22Rv1 (cell line): ENCODE data around the gene CLEC16A.

ENCODE experiments used
- ZFX ChIP-seq: fragments of 450-650 bp; IDR thresholded peaks from 2 replicates; pipeline ENCODE4 v1.6.1; 2017; ENCODE audit warnings: antibody characterized with exemption, borderline replicate concordance
- TF ChIP-seq, protein P1 (sequence below): fragments of 450-650 bp; IDR thresholded peaks from 2 replicates; pipeline ENCODE4 v1.5.1; 2017; ENCODE audit warnings: mild to moderate bottlenecking

DNA sequence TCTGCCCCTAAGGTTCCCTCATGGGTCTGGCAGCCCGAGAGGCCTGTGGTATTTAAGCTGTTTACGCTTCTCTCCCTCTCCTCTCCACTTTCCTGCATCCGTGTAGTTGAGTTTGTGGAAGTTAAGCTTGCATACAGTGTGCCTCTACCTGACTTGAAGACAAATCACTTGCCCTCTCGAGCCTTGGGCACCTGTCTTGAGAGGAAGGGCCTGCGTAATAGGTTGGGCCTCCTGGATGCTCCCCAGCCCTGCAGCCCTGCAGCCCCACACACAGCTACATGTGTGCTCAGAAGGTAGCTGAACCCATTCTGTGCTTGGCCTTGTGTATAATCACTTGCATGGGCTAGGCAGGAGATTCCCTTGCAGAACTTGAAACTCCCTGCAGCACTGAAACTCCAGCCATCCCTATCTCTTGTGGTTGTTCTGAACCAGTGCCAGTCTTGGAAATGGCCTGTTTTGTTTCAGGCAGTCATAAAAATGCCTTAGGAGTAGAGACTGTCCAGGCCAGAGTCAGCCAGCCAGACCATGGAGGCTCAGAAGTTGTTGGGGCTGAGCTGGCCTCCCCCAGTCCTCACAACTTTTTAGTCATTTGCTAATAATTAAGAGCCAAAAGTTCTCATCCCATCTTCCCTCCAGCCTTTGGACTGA is 134.6 kb downstream of the CLEC16A start:
- TF ChIP-seq, protein P1, sequence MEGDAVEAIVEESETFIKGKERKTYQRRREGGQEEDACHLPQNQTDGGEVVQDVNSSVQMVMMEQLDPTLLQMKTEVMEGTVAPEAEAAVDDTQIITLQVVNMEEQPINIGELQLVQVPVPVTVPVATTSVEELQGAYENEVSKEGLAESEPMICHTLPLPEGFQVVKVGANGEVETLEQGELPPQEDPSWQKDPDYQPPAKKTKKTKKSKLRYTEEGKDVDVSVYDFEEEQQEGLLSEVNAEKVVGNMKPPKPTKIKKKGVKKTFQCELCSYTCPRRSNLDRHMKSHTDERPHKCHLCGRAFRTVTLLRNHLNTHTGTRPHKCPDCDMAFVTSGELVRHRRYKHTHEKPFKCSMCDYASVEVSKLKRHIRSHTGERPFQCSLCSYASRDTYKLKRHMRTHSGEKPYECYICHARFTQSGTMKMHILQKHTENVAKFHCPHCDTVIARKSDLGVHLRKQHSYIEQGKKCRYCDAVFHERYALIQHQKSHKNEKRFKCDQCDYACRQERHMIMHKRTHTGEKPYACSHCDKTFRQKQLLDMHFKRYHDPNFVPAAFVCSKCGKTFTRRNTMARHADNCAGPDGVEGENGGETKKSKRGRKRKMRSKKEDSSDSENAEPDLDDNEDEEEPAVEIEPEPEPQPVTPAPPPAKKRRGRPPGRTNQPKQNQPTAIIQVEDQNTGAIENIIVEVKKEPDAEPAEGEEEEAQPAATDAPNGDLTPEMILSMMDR = no peak
- TF ChIP-seq ZFX = no peak
